ENCODE measurements around the gene IMP4.

Gene IMP4

GRCh38 chr2:130336877-130337734 is 5.6 kb upstream of the IMP4 start:
- peak; percentile 48 for DNase-seq

GRCh38 chr2:130337735-130338325 is 4.9 kb upstream of the IMP4 start:
- DNase-seq = no peak

GRCh38 chr2:130338793-130339345 is 3.8 kb upstream of the IMP4 start:
- no peak for DNase-seq

GRCh38 chr2:130339885-130340745 is 2.6 kb upstream of the IMP4 start:
- DNase-seq = no peak

- DNase-seq = no peak
Observed at GRCh38 chr2:130341562-130342019, 1.1 kb upstream of the IMP4 start.

GRCh38 chr2:130342020-130342532 is 621 bp upstream of the IMP4 start:
- peak; percentile 75 for DNase-seq

GRCh38 chr2:130344578-130344977 is 1.9 kb downstream of the IMP4 start:
- no peak for DNase-seq

- no peak for DNase-seq
Observed at GRCh38 chr2:130345091-130345490, 2.4 kb downstream of the IMP4 start.

- no peak for DNase-seq
Observed at GRCh38 chr2:130345611-130346010, 2.9 kb downstream of the IMP4 start.

GRCh38 chr2:130346041-130346740 is 3.5 kb downstream of the IMP4 start:
- DNase-seq = no peak

GRCh38 chr2:130346741-130347066 is 4.0 kb downstream of the IMP4 start:
- DNase-seq = no peak

- DNase-seq = no peak
Observed at GRCh38 chr2:130347220-130347925, 4.7 kb downstream of the IMP4 start.

GRCh38 chr2:130349174-130349573 is 6.5 kb downstream of the IMP4 start:
- no peak for DNase-seq

- DNase-seq = no peak
Observed at GRCh38 chr2:130351711-130352110, 9.0 kb downstream of the IMP4 start.

GRCh38 chr2:130352237-130352636 is 9.5 kb downstream of the IMP4 start:
- DNase-seq = no peak

- no peak for DNase-seq
Observed at GRCh38 chr2:130353291-130354138, 10.8 kb downstream of the IMP4 start.

GRCh38 chr2:130354139-130354428 is 11.4 kb downstream of the IMP4 start:
- no peak for DNase-seq

GRCh38 chr2:130355172-130355577 is 12.5 kb downstream of the IMP4 start:
- DNase-seq = no peak

GRCh38 chr2:130355578-130356431 is 13.1 kb downstream of the IMP4 start, which contains the start of gene PTPN18:
Gene PTPN18, plus strand, starts transcription at chr2:130356056. Its CDS starts 52 bp downstream, at chr2:130356108.
- DNase-seq = no peak

- no peak for DNase-seq
Observed at GRCh38 chr2:130357864-130358263, 15.2 kb downstream of the IMP4 start.
